Activated CD8-positive, alpha-beta T cell treated with anti-CD3 and anti-CD28 coated beads, Interleukin-2, amount 10 ng/mL, durations not matched to agents 7 days and 5 days (primary cell): ENCODE results near the gene RNF208. TPM values are rescaled to one million over a fixed set of nuclear protein-coding genes. Genes with fewer than 3 reads are reported as not detected.

ENCODE experiments used
- ATAC-seq: fragments of 150-1000 bp; cut with Tn5 transposase; one replicate; pipeline ENCODE4 v1.10.0; 2021; ENCODE audit warnings: moderate library complexity
- CTCF ChIA-PET: fragments of 350-600 bp; sonication (Branson Sonifier 250); formaldehyde crosslinking; loops from one replicate; lab custom pipeline; 2021; ENCODE audit warnings: antibody characterized with exemption; lab: Charles Lee
- POLR2A ChIA-PET: fragments of 350-600 bp; sonication (Branson Sonifier 250); formaldehyde crosslinking; loops from one replicate; lab custom pipeline; 2021; ENCODE audit warnings: antibody characterized with exemption; lab: Charles Lee
- DNase-seq: peaks from one replicate; pipeline ENCODE4 v3.0.0-alpha.2; 2020
- H3K27ac Mint-ChIP-seq: one replicate; pipeline ENCODE4 v1.8.0; 2021; ENCODE audit warnings: mild to moderate bottlenecking, mixed read lengths
- H3K27me3 Mint-ChIP-seq: one replicate; pipeline ENCODE4 v1.8.0; 2021; ENCODE audit warnings: low read depth, mixed read lengths
- H3K36me3 Mint-ChIP-seq: one replicate; pipeline ENCODE4 v1.8.0; 2021; ENCODE audit warnings: low read depth, mixed read lengths
- H3K4me1 Mint-ChIP-seq: one replicate; pipeline ENCODE4 v1.8.0; 2021; ENCODE audit warnings: low read depth, mixed read lengths
- H3K4me3 Mint-ChIP-seq: one replicate; pipeline ENCODE4 v1.8.0; 2021; ENCODE audit warnings: mild to moderate bottlenecking, mixed read lengths
- H3K9me3 Mint-ChIP-seq: one replicate; pipeline ENCODE4 v1.8.0; 2022; ENCODE audit warnings: mixed read lengths; ENCODE audit not compliant: insufficient read depth
- total RNA-seq, 2 experiments: library from RNA; stranded (reverse); gene quantifications; one replicate each; pipeline ENCODE4 v1.2.3, GENCODE V29; 2021

RNF208 gene
- total RNA-seq, 2 experiments from 2014 or later = 3.6 to 4.5 TPM

DNA sequence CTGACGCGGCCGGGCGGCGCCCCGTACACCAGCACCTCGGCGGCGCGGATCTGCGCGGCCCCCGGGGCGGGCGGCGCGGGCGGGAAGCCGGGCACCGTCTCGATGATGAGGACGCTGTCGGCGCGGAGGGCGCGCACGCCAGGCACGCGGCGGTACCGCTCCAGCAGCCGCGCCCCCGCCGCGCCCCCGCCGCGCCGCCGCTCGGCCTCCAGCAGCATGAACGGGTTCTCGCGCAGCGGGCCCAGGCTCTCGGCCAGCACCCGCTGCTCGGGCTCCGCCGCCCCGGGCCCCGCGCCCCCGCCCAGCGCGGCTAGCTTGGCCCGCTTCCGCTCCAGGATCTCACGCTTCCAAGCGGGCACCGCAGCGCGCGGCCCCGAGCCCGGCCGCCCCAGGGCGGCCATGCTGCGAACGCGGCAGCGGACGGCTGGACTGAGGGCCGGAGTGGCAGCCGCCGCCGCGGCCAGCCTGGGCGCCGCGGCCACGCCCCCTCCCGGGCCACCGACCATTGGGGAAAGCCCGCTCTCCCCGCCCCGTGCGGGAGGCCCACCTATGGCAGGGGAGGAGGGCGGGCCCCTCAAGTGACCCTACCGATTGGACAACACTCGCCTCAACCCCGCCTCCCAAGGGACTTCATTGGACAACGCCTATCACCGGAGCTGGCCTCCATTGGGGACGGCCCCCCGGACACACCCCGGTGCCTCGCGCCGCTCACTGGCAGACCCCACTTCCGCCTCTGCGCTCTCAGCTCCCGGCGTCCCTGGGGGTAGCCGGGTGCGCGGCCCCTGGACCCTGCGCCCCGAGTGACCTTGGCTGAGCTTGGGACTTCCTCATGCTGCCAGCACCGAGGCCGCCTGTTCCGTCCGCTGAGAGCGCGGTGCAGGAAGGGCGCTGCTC is 21.5 kb downstream of the RNF208 start, which contains the start of gene TPRN:
TSS of gene TPRN (minus strand) at position 431 of the 894 bp plus-strand sequence. CDS start at position 401, 30 bp downstream.
- ATAC-seq = peak; percentile 97
- H3K36me3 Mint-ChIP-seq = peaks cover 6% of the 10 kb centered on the region
- H3K4me3 Mint-ChIP-seq = peak within 1 kb of the TSS; percentile 86
- peak within 1 kb of the TSS; percentile 86 for H3K27ac Mint-ChIP-seq
- CTCF ChIA-PET = interaction anchor here (0.6 to 1.9 kb wide), 8 partner anchors 8 to 133 kb away, joined by 3 to 13 read pairs (median 4); partner anchors contain the start of genes ANAPC2 and SSNA1
- peaks cover 39% of the 10 kb centered on the region for H3K4me1 Mint-ChIP-seq
- H3K27me3 Mint-ChIP-seq = no peaks in the 10 kb centered on the region
- peak; percentile 99 for DNase-seq
- H3K9me3 Mint-ChIP-seq = no peaks in the 10 kb centered on the region
- POLR2A ChIA-PET = interaction anchor here (0.7 to 1.9 kb wide), 9 partner anchors 13 to 393 kb away, joined by 3 to 20 read pairs (median 4); partner anchors contain the start of genes ANAPC2, NELFB, SSNA1 and TUBB4B

DNA sequence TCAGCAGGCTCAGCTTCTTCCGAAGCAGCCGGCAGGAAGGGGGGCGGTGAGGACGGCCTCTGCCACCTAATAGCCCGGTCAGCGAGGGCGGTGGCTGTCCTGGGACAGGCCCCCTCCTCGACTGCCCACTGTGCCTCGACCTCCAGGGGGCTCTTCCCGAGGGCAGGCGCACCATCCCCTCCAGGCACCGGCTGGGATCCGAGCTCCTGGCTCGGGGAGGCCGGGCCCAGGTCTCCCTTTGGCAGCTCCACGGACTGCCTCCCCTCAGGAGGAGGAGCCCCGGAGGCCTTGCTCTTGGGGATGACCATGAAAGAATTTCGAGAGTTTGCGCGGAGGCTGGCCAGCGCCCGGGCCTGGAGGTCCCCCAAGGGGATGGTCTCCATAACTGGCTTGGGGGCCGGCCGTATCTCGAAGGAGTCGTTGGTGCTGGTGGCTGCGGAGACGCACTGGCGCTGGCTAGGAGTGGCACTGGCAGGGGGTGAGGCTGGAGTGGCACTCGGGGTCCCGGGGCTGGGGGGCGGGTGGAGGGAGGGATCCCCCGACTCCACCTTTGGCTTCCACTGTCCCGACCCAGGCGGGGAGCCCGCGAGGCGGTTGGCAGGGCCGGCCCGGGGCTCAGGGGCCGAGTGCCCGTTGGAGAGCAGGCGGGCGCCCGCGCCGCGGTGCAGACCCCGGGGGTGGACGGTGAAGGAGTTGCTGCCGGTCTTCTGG is 22.5 kb downstream of the RNF208 start:
- no peak for ATAC-seq
- Mint-ChIP-seq H3K9me3 (no peaks in the 10 kb centered on the region), H3K4me3 (peak overlapping the region; percentile 72), H3K27me3 (no peaks in the 10 kb centered on the region), H3K4me1 (peaks cover 38% of the 10 kb centered on the region), H3K27ac (peak overlapping the region; percentile 55), H3K36me3 (peaks cover 6% of the 10 kb centered on the region)
- POLR2A ChIA-PET = interaction anchor here (2.0 to 3.4 kb wide), 2 partner anchors 11 to 70 kb away, joined by 5 to 27 read pairs; partner anchors contain the start of genes ANAPC2 and SSNA1
- CTCF ChIA-PET = interaction anchor here (1.2 to 2.1 kb wide), 2 partner anchors 10 to 37 kb away, joined by 4 to 12 read pairs; partner anchors contain the start of genes ANAPC2 and SSNA1
- no peak for DNase-seq

GRCh38 chr9:137198902-137199283 is 23.1 kb downstream of the RNF208 start:
- DNase-seq (no peak), ATAC-seq (no peak)
- Mint-ChIP-seq H3K36me3 (peaks cover 4% of the 10 kb centered on the region), H3K9me3 (no peaks in the 10 kb centered on the region), H3K27me3 (no peaks in the 10 kb centered on the region), H3K27ac (no peak overlapping the region), H3K4me1 (peaks cover 32% of the 10 kb centered on the region), H3K4me3 (no peak overlapping the region)
- CTCF ChIA-PET = interaction anchor here (1.2 to 2.1 kb wide), 2 partner anchors 10 to 37 kb away, joined by 4 to 12 read pairs; partner anchors contain the start of genes ANAPC2 and SSNA1
- POLR2A ChIA-PET = interaction anchor here (2.0 to 3.4 kb wide), 2 partner anchors 10 to 69 kb away, joined by 5 to 27 read pairs; partner anchors contain the start of genes ANAPC2 and SSNA1

DNA sequence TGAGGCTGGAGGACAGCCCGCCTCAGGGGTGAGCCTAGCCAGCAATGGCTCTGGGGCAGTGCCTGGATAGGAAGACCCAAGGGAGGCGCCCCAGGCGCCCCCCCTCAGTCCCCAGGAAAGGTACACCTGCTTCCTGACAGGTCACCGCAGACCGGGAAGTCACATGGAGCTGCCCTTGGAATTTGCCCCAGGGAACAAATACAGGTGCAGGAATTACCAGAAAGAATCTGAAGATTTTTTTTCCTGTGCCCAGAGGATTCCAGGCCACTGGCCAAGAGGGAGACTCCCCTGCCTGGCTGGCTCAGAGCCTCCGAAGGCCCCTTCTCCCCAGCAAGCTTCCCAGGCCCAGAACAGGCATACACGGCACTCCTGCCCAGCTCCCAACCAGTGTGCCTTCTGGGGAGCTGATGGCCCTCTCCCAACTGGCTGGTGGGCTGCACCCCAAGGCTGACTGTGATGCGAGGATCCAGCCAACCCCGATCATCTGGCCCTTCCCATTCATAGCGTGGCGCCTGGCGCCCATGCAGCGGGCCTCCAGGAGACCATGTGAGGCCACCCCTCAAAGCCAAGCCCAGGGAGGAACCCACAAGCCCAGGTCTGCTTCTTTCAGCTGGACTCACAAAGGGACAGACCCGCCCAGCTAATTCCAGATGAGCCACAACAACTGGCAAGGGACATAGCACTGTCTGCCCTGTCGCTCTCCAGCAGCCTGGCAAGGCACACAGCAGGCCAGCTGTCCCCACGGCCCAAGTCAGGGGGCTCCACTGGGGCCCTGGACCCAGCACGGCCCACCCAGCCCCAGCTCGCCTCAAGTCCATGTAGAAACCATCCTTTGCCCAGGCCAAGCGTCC is 23.8 kb downstream of the RNF208 start:
- CTCF ChIA-PET = interaction anchor here (1.2 to 2.1 kb wide), 2 partner anchors 9 to 38 kb away, joined by 4 to 12 read pairs; partner anchors contain the start of genes ANAPC2 and SSNA1
- POLR2A ChIA-PET = interaction anchor here (2.0 to 3.4 kb wide), 2 partner anchors 10 to 68 kb away, joined by 5 to 27 read pairs; partner anchors contain the start of genes ANAPC2 and SSNA1

DNA sequence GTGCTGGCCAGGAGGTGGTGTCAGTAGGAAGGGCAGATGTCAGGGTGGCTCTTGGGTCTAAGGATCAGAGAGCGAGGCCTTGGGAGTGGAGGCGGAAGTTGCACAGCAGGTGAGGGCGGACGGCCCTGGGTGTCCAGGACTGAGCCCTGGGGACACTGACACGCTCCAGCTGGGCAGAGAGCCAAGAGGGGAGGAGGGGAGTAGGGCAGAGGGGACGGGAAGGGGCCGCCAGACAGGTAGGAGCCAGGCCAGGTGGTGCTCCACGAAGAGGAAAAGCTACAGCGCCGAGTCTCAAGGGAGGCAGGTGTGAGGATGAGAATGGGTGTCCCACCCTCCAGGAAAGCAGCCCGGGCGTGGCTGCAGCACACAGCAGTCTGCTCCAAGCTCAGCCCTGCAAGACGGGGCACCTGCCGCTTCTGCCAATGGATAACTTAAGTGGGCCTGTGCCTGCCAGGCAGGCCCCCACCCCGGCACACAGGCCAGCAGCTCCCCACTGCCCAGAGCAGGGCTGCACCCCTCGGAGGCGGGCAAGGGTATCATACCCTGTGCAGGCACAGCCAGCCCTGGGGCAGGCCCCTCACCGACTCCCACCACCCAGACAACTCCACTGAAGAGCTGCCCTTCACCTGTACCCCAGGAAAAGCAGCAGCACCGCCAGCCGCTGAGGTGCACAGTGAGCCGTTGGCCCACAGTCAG is 26.4 kb downstream of the RNF208 start:
- ChIA-PET POLR2A (interaction anchor here (0.7 to 1.4 kb wide), 3 partner anchors 9 to 58 kb away, joined by 3 to 5 read pairs (median 4); partner anchors contain the start of gene TUBB4B), CTCF (interaction anchor here (1.6 kb wide), 1 partner anchor 19 kb away, joined by 3 read pairs; no protein-coding TSS in a partner anchor)
- Mint-ChIP-seq H3K36me3 (no peaks in the 10 kb centered on the region), H3K4me1 (peaks cover 14% of the 10 kb centered on the region), H3K9me3 (no peaks in the 10 kb centered on the region), H3K27ac (no peak overlapping the region), H3K27me3 (no peaks in the 10 kb centered on the region), H3K4me3 (no peak overlapping the region)
- DNase-seq (no peak), ATAC-seq (no peak)

More for the DNA sequence above, 23.8 kb downstream of the RNF208 start:
- Mint-ChIP-seq H3K36me3 (peaks cover 4% of the 10 kb centered on the region), H3K4me3 (no peak overlapping the region), H3K9me3 (no peaks in the 10 kb centered on the region), H3K27ac (no peak overlapping the region), H3K27me3 (no peaks in the 10 kb centered on the region), H3K4me1 (peaks cover 27% of the 10 kb centered on the region)
- DNase-seq (no peak), ATAC-seq (no peak)

DNA sequence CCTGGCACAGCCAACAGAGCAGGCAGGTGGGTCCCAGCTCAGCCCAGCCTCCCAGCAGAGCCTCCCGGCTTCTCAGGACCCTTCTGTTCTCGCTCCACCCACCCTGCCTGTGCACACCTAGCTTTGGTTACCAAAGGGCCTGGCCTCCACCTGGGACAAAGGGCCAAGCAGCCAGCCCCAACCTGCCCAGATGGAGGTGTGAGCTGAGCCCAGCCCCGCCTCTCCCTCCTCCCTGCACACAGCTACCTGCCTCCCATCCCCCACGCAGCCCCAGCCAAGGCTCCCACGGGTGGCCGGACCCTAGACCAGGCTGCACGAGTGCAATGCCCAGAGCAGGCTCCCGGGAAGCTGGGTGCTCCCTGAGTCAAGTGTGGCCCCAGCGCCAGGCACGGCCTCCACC is 27.1 kb downstream of the RNF208 start:
- POLR2A ChIA-PET = interaction anchor here (0.7 to 1.4 kb wide), 3 partner anchors 10 to 59 kb away, joined by 3 to 5 read pairs (median 4); partner anchors contain the start of gene TUBB4B
- no peak for ATAC-seq
- H3K4me3 Mint-ChIP-seq = no peak overlapping the region
- no peaks in the 10 kb centered on the region for H3K9me3 Mint-ChIP-seq
- H3K27ac Mint-ChIP-seq = no peak overlapping the region
- no peaks in the 10 kb centered on the region for H3K27me3 Mint-ChIP-seq
- CTCF ChIA-PET = interaction anchor here (1.6 kb wide), 1 partner anchor 18 kb away, joined by 3 read pairs; no protein-coding TSS in a partner anchor
- DNase-seq = no peak
- H3K4me1 Mint-ChIP-seq = peaks cover 20% of the 10 kb centered on the region
- no peaks in the 10 kb centered on the region for H3K36me3 Mint-ChIP-seq

DNA sequence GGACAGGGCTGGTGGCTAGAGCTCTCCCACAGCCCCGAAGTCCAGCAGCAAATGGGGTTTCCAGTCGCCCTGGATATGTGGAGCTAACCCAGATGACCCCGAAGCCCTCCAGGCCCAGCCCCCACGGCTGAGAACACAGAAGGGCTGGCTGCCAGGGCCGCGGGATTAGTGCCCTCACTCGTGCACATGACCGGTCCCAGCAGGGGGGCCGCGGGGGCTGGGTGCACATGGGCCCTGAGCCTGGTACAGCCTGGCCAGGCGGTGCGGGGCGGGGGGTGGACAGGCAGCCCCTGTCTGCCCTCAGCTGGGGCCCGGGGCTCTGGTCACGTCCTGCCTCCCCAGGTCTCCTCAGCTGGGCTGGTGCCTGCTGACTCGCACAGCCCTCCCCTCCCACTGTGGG is 27.7 kb downstream of the RNF208 start:
- no peak for ATAC-seq
- DNase-seq = no peak
- no peak overlapping the region for H3K27ac Mint-ChIP-seq
- peaks cover 1% of the 10 kb centered on the region for H3K36me3 Mint-ChIP-seq
- H3K4me3 Mint-ChIP-seq = no peak overlapping the region
- no peaks in the 10 kb centered on the region for H3K27me3 Mint-ChIP-seq
- CTCF ChIA-PET = no interaction called here
- no peaks in the 10 kb centered on the region for H3K9me3 Mint-ChIP-seq
- peaks cover 23% of the 10 kb centered on the region for H3K4me1 Mint-ChIP-seq
- POLR2A ChIA-PET = interaction anchor here (1.3 kb wide), 1 partner anchor 46 kb away, joined by 4 read pairs; the partner anchor contains the start of gene TUBB4B

DNA sequence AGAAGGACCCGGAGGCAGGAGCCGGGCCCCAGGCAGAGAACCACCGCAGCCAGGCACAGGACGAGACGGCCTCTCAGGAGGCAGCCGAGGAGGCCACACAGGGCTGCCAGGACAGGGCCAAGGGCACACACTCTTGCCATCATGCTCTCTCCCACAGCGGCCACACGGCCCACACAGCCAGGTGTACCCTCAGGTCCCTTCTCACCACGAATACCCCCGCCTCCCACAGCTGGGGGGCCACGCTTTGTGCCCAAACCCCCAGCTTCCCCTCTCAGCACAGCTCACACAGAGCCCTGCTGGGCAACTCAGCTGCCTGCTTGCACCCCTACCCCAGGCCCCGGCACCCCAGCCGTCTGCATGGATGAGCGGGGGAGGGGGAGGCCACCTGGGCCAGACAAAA is 28.3 kb downstream of the RNF208 start:
- no peak for ATAC-seq
- POLR2A ChIA-PET = interaction anchor here (1.0 to 1.6 kb wide), 2 partner anchors 11 to 47 kb away, joined by 3 to 4 read pairs; partner anchors contain the start of gene TUBB4B
- CTCF ChIA-PET = interaction anchor here (1.2 kb wide), 1 partner anchor 43 kb away, joined by 5 read pairs; no protein-coding TSS in a partner anchor
- Mint-ChIP-seq H3K4me3 (no peak overlapping the region), H3K4me1 (peaks cover 24% of the 10 kb centered on the region), H3K27me3 (no peaks in the 10 kb centered on the region), H3K9me3 (no peaks in the 10 kb centered on the region), H3K27ac (no peak overlapping the region), H3K36me3 (peaks cover 5% of the 10 kb centered on the region)
- DNase-seq = no peak

DNA sequence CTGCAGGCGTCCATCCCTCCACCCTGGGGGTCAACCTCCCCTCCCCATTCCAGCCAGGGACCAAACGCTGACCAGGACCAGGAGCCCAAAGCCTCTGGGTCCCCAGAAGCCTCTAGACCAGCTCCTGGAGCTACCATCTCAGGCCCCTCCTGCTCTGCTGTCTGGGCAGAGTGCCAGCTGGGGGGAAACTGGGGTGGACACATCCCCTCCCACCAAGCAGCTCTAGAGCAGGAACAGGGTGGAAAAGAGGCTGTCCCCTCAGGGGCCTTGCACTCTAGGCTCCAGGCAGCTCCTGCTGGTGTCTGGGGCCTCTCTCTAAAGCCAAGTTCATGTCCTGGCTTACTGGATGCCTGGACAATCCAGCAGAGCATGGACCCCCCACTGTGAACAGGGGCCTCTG is 29.2 kb downstream of the RNF208 start:
- H3K9me3 Mint-ChIP-seq = no peaks in the 10 kb centered on the region

More for the DNA sequence above, 29.2 kb downstream of the RNF208 start:
- no peak overlapping the region for H3K4me3 Mint-ChIP-seq
- ATAC-seq (no peak), DNase-seq (no peak)
- ChIA-PET POLR2A (interaction anchor here (1.0 to 1.6 kb wide), 2 partner anchors 12 to 48 kb away, joined by 3 to 4 read pairs; partner anchors contain the start of gene TUBB4B), CTCF (interaction anchor here (1.2 to 1.5 kb wide), 3 partner anchors 34 to 158 kb away, joined by 3 to 5 read pairs (median 4); partner anchors contain the start of gene RNF224)
- no peaks in the 10 kb centered on the region for H3K27me3 Mint-ChIP-seq
- peaks cover 5% of the 10 kb centered on the region for H3K36me3 Mint-ChIP-seq
- no peak overlapping the region for H3K27ac Mint-ChIP-seq
- H3K4me1 Mint-ChIP-seq = peaks cover 19% of the 10 kb centered on the region
